ENCODE data around the gene SEMA3A. TPM values are rescaled to one million over a fixed set of nuclear protein-coding genes. Genes with fewer than 3 reads are reported as not detected.
A peak's percentile ranks its signal among the peaks of the same experiment; 100 is the strongest.

The SEMA3A gene
- polyA plus RNA-seq, 12 donors, result 20.2 to 52.2 (median 32.7) TPM; not detected in 1

GRCh38 chr7:83934118-83934734, 260.4 kb downstream of the SEMA3A start:
- DNase-seq, result no peak

- DNase-seq, result no peak
Measured at GRCh38 chr7:83931968-83932367, 262.6 kb downstream of the SEMA3A start.

DNA sequence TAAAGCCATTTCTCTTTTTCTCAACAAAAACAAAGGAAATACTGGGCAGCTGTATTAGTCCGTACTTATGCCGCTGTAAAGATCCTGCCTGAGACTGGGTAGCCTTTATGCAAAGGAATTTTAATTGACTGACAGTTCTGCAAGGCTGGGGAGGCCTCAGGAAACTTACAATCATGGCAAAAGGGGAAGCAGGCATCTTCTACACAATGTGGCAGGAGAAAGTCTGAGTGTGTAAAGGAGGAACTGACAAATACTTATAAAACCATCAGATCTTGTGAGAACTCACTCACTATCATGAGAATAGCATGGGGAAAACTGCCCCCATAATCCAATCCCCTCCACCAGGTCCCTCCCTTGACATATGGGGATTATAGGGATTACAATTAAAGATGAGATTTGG, 264.3 kb downstream of the SEMA3A start:
- no peak for DNase-seq

DNA sequence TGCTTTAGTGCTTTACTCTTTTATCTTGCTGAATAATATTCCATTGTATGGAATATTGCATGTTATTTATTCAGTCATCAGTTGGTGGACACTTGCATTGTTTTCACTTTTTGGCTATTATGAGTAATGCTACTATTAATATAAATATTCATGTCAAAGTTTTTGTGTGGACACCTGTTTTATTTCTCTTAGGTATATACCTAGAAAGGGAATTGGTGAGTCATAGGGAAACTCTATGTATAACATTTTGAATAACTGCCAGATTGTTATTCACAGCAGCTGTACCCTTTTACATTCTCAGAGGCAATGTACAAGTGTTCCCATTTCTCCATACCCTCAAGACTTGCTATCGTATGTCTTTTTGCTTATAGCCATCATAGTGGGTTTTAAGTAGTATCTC, 268.7 kb downstream of the SEMA3A start:
- DNase-seq, result no peak

DNA sequence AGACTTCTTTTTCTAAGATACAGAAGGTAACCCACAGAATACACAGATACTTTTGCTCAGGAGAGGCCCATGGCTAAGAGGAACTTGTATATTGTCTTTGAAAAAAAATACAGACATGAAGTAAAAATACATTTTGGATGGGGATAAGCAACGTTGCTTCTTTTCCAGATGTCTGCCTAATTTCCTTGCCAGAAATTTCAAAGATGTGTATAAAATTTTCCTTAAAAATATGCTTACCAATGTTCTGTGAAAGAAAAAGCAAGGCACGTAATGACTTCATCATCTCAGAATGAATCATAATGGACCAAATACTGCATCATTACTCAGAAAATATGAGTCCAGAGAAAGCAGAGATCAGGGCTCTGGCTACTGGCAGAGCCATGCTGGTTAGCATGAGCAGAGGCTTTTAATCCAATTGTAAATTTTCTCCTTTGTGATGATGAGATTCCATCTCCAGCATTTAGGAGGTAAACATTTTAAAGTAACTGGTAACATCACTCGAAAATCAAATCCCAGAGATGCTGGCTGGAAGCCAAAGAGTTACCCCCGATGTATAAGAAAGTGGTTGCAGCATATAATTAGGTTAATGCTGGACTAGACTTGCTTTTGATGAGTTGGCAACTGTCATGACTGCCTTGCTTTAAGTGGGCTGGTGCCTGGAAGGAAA, 272.5 kb downstream of the SEMA3A start:
- peak; percentile 80 for DNase-seq

GRCh38 chr7:83921271-83921940, 273.2 kb downstream of the SEMA3A start:
- no peak for DNase-seq

- DNase-seq, result no peak
Measured at GRCh38 chr7:83918142-83918541, 276.4 kb downstream of the SEMA3A start.

DNA sequence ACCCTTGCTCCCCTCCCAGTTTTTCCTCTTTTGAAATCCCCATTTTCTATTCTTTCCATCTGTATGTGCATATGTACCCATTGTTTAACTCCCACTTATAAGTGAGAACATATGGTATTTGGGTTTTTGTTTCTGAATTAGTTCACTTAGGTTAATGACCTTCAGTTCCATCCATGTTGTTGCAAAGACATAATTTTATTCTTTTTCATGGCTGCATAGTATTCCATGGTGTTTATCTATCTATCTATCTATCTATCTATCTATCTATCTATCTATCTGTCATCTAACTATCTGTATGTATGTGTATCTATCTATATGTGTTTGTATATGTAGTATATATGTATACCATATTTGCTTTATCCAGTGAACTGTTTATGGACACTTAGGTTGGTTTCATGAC, 281.4 kb downstream of the SEMA3A start:
- no peak for DNase-seq

- no peak for DNase-seq
Measured at GRCh38 chr7:83908526-83908925, 286.1 kb downstream of the SEMA3A start.
